Frontal cortex (tissue), 4 donors: ENCODE results near the gene TK2. TPM values are rescaled to one million over a fixed set of nuclear protein-coding genes. Genes with fewer than 3 reads are reported as not detected.
A peak's percentile ranks its signal among the peaks of the same experiment; 100 is the strongest.
"Not testable (repeated sequence)": the region's sequence is repeated elsewhere in the genome, so short reads cannot be mapped to it uniquely, and the experiment has no call there.

Source experiments
- DNase-seq, 2 donors: peaks; one replicate each; pipeline ENCODE4 v3.0.0; 2012; ENCODE audit warnings: low spot score in 2 of 2
- FAIRE-seq: peaks from 2 replicates; lab custom pipeline; 2012; peaks lifted over from hg19 to GRCh38; lab: Jason Lieb, UNC
- total RNA-seq: library from RNA; depleted of rRNA; stranded (reverse); fragments of >200 nt; gene quantifications from one replicate; pipeline ENCODE4 v1.2.3, GENCODE V29; 2014
- donor health status: control.
- donor health status: control.
- donor health status: control.

The TK2 gene
- total RNA-seq, 1 donor from 2014 or later: 20.0 TPM

DNA sequence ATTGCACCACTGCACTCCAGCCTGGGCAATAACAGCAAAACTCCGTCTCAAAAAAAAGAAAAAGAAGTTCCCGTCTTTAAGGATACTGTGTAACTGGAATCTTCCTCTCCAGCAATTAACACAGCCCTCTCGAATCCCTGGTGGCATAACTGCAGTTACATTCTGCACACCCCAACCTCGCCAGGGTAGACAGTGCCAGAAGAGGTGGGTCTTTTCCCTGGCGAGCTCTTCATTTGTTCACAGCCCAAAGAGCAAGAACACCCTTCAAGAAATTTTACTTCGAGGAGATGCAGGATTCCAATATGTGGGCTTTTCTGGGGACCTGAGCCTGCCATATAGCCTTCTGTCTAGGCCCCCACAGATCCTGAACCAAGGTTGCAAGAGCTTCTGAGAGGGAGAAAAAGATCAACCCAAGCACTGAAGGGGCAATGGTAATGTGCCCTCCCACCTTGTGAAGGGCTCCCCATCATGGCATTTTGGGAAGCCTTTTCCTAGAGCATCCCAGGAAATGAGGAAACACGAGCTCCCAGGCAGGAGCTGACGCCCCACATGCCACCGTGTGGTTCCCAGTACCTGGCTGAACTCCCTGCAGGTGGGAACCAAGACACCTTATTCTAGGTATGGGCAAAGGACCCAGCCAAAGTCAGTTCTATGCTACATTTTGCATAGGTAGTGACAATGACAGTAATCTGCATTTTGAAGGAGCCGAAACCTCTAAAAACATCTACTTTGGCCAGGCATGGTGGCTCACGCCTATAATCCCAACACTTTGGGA, 26.9 kb downstream of the TK2 start:
- DNase-seq (no peak), FAIRE-seq (no peak)

GRCh38 chr16:66521951-66522771, 27.8 kb downstream of the TK2 start:
- FAIRE-seq (no peak), DNase-seq (no peak)

DNA sequence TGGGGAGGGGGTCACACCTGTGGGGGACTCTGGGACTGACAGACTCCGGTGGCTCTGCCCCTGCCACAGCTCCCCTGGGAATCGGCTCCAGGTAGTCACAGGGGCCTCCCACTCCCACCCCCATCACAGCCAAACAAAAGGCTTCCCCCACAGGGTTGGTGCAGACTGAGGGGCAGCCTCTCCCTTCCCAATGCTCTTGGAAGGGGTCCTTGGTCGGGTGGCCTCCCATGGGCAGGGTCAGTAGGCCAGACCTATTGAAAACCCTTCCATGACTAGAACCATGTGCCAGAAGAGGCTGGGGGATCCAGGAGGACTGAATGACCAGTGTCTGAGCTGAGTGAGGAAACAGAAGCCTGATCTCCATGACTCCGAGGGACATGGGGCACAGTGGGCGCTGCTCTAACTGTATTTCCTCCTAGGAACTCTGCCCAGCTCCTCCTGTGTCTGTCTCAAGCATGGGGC, 28.6 kb downstream of the TK2 start:
- FAIRE-seq (no peak), DNase-seq (no peak)

- FAIRE-seq (no peak), DNase-seq (no peak)
Observed at GRCh38 chr16:66520406-66521170, 29.3 kb downstream of the TK2 start.

GRCh38 chr16:66519482-66520373, 30.2 kb downstream of the TK2 start:
- FAIRE-seq (no peak), DNase-seq (no peak)

- no peak for FAIRE-seq
- no peak for DNase-seq
Observed at GRCh38 chr16:66517586-66518263, 32.2 kb downstream of the TK2 start.

DNA sequence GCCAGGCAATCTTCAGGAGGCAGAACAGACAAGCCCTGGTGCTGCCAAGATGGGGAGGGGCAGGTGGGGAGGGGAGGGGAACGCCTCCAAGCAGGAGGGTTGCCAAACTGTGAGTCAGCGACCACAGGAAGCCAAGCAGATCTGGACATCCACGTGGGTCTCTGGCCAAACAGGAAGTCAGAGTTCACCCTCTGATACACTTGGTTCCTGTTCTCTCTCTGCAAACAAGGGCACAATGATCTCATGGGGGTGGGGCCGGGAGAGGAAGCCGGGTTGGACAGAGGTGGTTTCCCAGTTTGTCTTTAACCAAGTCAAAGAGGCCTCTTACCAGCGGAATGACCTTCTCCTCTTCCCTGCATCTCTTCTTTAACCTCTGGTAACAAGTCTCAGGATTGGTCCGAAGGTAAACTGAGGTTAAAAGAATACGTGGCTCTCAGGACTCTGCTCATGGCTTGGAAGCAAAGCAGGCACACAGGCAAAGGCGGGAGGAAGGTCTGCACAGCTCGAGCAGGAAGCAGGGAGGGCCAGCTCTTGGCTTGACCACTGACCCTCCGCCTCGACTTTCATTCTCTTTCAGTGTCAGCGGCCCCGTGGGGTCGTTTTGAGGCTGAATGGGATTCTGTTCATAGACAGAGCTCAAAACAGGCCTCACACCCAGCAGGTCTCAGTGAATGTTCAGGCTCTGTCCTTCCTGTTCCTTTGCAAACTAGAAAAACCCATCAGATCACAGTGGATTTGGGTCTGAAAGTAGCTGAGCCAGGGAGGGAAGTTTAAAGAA, 32.9 kb downstream of the TK2 start:
- DNase-seq (peak; percentile 71 to 89), FAIRE-seq (no peak)

DNA sequence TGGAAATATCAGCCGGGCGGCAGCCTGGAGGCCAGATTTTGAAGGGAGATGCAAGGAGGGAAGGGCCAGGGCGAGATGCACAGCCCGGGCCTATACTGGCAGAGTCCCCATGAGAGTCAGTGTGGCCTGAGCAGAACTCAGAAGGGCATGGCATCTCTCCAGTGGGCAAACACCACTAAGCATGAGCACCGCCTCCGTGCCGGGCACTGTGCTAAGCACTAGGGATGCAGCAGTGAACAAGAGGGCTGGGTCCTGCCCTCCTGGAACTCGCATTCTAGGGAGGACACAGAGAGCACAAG, 33.5 kb downstream of the TK2 start:
- FAIRE-seq (no peak), DNase-seq (peak in 1 of 2 donors; percentile 22)

- DNase-seq (no peak), FAIRE-seq (no peak)
Observed at GRCh38 chr16:66515596-66516508, 34.1 kb downstream of the TK2 start.

DNA sequence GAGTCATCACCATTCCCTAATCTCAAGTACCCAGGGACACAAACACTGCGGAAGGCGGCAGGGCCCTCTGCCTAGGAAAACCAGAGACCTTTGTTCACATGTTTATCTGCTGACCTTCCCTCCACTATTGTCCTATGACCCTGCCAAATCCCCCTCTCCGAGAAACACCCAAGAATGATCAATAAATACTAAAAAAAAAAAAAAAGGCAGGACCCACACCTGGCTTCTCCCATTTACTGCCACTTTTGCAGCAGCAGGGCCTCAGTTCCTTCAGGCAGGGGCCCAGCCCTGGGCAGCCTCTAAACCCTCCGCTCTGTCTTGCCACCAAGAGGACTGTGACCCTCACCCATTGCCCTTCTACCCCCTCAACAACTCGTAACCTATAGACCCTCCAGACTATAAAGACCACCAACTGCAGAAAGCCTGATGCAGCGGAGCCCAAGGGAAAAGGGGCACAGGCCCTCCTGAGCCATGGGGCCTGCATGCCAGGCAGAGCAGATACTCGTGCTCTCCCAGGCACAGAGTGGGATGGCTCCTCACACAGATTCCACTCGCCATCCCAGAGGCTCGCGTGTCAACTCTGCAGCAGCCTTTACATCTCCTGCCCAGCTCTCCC, 34.8 kb downstream of the TK2 start:
- DNase-seq, FAIRE-seq: not testable (repeated sequence)

- FAIRE-seq, DNase-seq: not testable (repeated sequence)
Observed at GRCh38 chr16:66514391-66514790, 35.5 kb downstream of the TK2 start.

GRCh38 chr16:66513111-66513723, 36.7 kb downstream of the TK2 start:
- FAIRE-seq (no peak), DNase-seq (no peak)

- DNase-seq: no peak
Observed at GRCh38 chr16:66512272-66513110, 37.4 kb downstream of the TK2 start.

DNA sequence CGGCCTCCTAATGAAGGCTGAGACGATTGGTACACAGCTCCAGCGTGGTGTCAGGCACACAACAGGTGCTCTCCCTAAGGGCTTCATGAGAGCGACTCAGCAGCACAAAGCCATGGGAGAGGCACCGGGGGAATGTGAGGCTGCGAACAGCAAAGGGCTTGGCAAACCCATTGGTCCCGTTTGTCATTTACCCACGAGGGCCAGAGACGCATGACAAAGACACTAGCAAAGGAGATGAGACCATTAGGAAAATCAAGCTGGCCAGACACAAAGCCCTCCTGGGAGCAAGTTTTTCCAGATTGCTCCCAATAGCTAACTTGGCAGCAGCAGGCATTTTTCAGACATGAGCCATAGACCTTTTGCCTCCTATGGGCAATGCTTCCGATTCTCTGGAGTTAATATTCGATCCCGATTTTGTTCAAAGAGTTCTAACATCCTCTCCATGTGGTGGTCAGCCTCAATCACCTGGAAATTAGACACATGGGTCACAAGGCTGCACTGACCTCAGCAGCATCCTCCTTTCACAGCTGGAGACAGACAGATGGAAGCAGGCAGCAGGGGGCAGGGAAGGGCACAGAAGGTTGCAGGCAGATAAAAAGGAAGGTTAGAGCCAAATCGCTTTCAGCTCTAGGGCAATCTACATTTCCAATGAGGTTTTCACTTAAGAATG, 38.2 kb downstream of the TK2 start:
- FAIRE-seq (no peak), DNase-seq (no peak)

More at GRCh38 chr16:66512272-66513110, 37.4 kb downstream of the TK2 start:
- FAIRE-seq: no peak
